Mesendoderm (in vitro differentiated cells): ENCODE data around the gene ZNF341.
A peak's percentile ranks its signal among the peaks of the same experiment; 100 is the strongest.

Source experiments
- DNase-seq: peaks from one replicate; pipeline ENCODE4 v3.0.0; 2013
- H2AK5ac ChIP-seq: 2 replicates; pipeline ENCODE4 v1.6.1; 2013; ENCODE audit warnings: low read length, inconsistent platforms
- H2BK120ac ChIP-seq: 2 replicates; pipeline ENCODE4 v1.6.1; 2013; ENCODE audit warnings: low read depth, mild to moderate bottlenecking, low read length, moderate library complexity, mixed read lengths
- H2BK15ac ChIP-seq: replicated peaks from 2 replicates; pipeline ENCODE4 v1.6.1; 2013; ENCODE audit warnings: low read depth, mild to moderate bottlenecking, moderate library complexity
- H2BK5ac ChIP-seq: 2 replicates; pipeline ENCODE4 v1.6.1; 2013; ENCODE audit warnings: low read length, inconsistent platforms
- H3K18ac ChIP-seq: 2 replicates; pipeline ENCODE4 v1.6.1; 2013; ENCODE audit warnings: mild to moderate bottlenecking, low read length, mixed read lengths
- H3K23ac ChIP-seq: one replicate; pipeline ENCODE4 v1.6.1; 2013; ENCODE audit warnings: low read length
- H3K27ac ChIP-seq: 2 replicates; pipeline ENCODE4 v1.5.1; 2013; ENCODE audit warnings: low read depth, mild to moderate bottlenecking, inconsistent platforms, low read length, moderate library complexity
- H3K27me3 ChIP-seq: 2 replicates; pipeline ENCODE4 v1.6.1; 2013; ENCODE audit warnings: low read length, control low read depth, mild to moderate bottlenecking, inconsistent platforms; ENCODE audit not compliant: insufficient read depth, poor library complexity
- H3K36me3 ChIP-seq: 2 replicates; pipeline ENCODE4 v1.6.1; 2013; ENCODE audit warnings: low read length, inconsistent platforms; ENCODE audit not compliant: control insufficient read depth, insufficient read depth
- H3K4ac ChIP-seq: one replicate; pipeline ENCODE4 v1.6.1; 2013; ENCODE audit warnings: low read depth, mild to moderate bottlenecking, low read length, moderate library complexity
- H3K4me1 ChIP-seq: 2 replicates; pipeline ENCODE4 v1.6.1; 2013; ENCODE audit warnings: low read depth, low read length, inconsistent platforms; ENCODE audit not compliant: control insufficient read depth
- H3K4me2 ChIP-seq: 2 replicates; pipeline ENCODE4 v1.6.1; 2013; ENCODE audit warnings: low read length
- H3K4me3 ChIP-seq: 2 replicates; pipeline ENCODE4 v1.5.1; 2013; ENCODE audit warnings: mild to moderate bottlenecking, low read length
- H3K56ac ChIP-seq: one replicate; pipeline ENCODE4 v1.6.1; 2013; ENCODE audit warnings: low read length
- H3K79me1 ChIP-seq: 2 replicates; pipeline ENCODE4 v1.6.1; 2013; ENCODE audit warnings: low read length, inconsistent platforms
- H3K79me2 ChIP-seq: 2 replicates; pipeline ENCODE4 v1.6.1; 2013; ENCODE audit warnings: mild to moderate bottlenecking, low read length; ENCODE audit not compliant: control insufficient read depth, insufficient read depth
- H3K9ac ChIP-seq: 2 replicates; pipeline ENCODE4 v1.6.1; 2013; ENCODE audit warnings: low read length, inconsistent platforms
- H4K5ac ChIP-seq: one replicate; pipeline ENCODE4 v1.6.1; 2013; ENCODE audit warnings: low read length
- H4K8ac ChIP-seq: one replicate; pipeline ENCODE4 v1.6.1; 2013; ENCODE audit warnings: low read depth, mild to moderate bottlenecking, control low read depth, low read length, moderate library complexity
- WGBS: extraction: QIAGEN DNeasy Blood & Tissue Kit; methylation state at CpG from one replicate; pipeline ENCODE4 v1.1.7; 2013; ENCODE audit warnings: low lambda C conversion rate, missing lambda C conversion rate; ENCODE audit not compliant: insufficient coverage; ENCODE audit errors: extremely low coverage; 5-methylcytosine and 5-hydroxymethylcytosine counted together

ZNF341 gene

GRCh38 chr20:33707668-33708067 is 24.1 kb upstream of the ZNF341 start:
- Histone ChIP-seq H3K4me3 (no peak overlapping the region), H2BK15ac (no peak overlapping the region), H3K36me3 (no peaks in the 10 kb centered on the region), H3K79me1 (no peaks in the 10 kb centered on the region), H3K23ac (no peak overlapping the region), H3K27ac (no peak overlapping the region), H4K5ac (no peak overlapping the region), H3K4me1 (no peaks in the 10 kb centered on the region), H3K56ac (no peak overlapping the region), H3K27me3 (no peaks in the 10 kb centered on the region), H3K9ac (no peak overlapping the region), H4K8ac (no peak overlapping the region), H3K4ac (no peak overlapping the region), H2BK5ac (no peak overlapping the region), H3K4me2 (no peak overlapping the region), H2BK120ac (no peak overlapping the region), H3K18ac (no peak overlapping the region), H2AK5ac (no peak overlapping the region), H3K79me2 (no peaks in the 10 kb centered on the region)
- DNase-seq = no peak
- no CpG with 5 or more reads among the region's 11 CpGs for WGBS

GRCh38 chr20:33709398-33709797 is 22.4 kb upstream of the ZNF341 start:
- no CpG with 5 or more reads among the region's 2 CpGs for WGBS
- no peak overlapping the region for H3K18ac ChIP-seq
- H3K27me3 ChIP-seq = no peaks in the 10 kb centered on the region
- H3K4ac ChIP-seq = no peak overlapping the region
- peak; percentile 34 for DNase-seq
- H3K79me2 ChIP-seq = no peaks in the 10 kb centered on the region
- no peak overlapping the region for H3K4me3 ChIP-seq
- H3K79me1 ChIP-seq = no peaks in the 10 kb centered on the region
- no peak overlapping the region for H3K23ac ChIP-seq
- no peak overlapping the region for H3K56ac ChIP-seq
- H3K4me2 ChIP-seq = no peak overlapping the region
- H2AK5ac ChIP-seq = no peak overlapping the region
- H2BK5ac ChIP-seq = no peak overlapping the region
- H3K36me3 ChIP-seq = no peaks in the 10 kb centered on the region
- no peaks in the 10 kb centered on the region for H3K4me1 ChIP-seq
- H4K8ac ChIP-seq = no peak overlapping the region
- H2BK120ac ChIP-seq = no peak overlapping the region
- no peak overlapping the region for H3K27ac ChIP-seq
- no peak overlapping the region for H2BK15ac ChIP-seq
- H4K5ac ChIP-seq = no peak overlapping the region
- H3K9ac ChIP-seq = no peak overlapping the region

GRCh38 chr20:33709905-33710541 is 21.8 kb upstream of the ZNF341 start:
- WGBS = 100% methylated on average over 4 of the region's 16 CpGs
- H3K79me2 ChIP-seq = no peaks in the 10 kb centered on the region
- no peak overlapping the region for H3K18ac ChIP-seq
- H3K4me3 ChIP-seq = no peak overlapping the region
- H2AK5ac ChIP-seq = no peak overlapping the region
- H3K79me1 ChIP-seq = no peaks in the 10 kb centered on the region
- H3K23ac ChIP-seq = no peak overlapping the region
- no peak overlapping the region for H3K4ac ChIP-seq
- peak; percentile 49 for DNase-seq
- no peak overlapping the region for H3K4me2 ChIP-seq
- H3K56ac ChIP-seq = no peak overlapping the region
- no peaks in the 10 kb centered on the region for H3K27me3 ChIP-seq
- H2BK5ac ChIP-seq = no peak overlapping the region
- no peak overlapping the region for H3K27ac ChIP-seq
- H4K5ac ChIP-seq = no peak overlapping the region
- H3K36me3 ChIP-seq = no peaks in the 10 kb centered on the region
- no peak overlapping the region for H3K9ac ChIP-seq
- no peak overlapping the region for H4K8ac ChIP-seq
- H2BK120ac ChIP-seq = no peak overlapping the region
- H3K4me1 ChIP-seq = no peaks in the 10 kb centered on the region
- H2BK15ac ChIP-seq = no peak overlapping the region

GRCh38 chr20:33710681-33711445 is 20.9 kb upstream of the ZNF341 start:
- Histone ChIP-seq H3K9ac (no peak overlapping the region), H3K4me1 (no peaks in the 10 kb centered on the region), H2BK5ac (no peak overlapping the region), H3K36me3 (no peaks in the 10 kb centered on the region), H3K27me3 (no peaks in the 10 kb centered on the region), H3K4me3 (no peak overlapping the region), H3K23ac (no peak overlapping the region), H3K27ac (no peak overlapping the region), H4K8ac (no peak overlapping the region), H3K4ac (no peak overlapping the region), H2BK120ac (no peak overlapping the region), H3K79me1 (no peaks in the 10 kb centered on the region), H3K4me2 (no peak overlapping the region), H3K56ac (no peak overlapping the region), H2AK5ac (no peak overlapping the region), H4K5ac (no peak overlapping the region), H3K18ac (no peak overlapping the region), H2BK15ac (no peak overlapping the region), H3K79me2 (no peaks in the 10 kb centered on the region)
- no peak for DNase-seq
- no CpG with 5 or more reads among the region's 14 CpGs for WGBS

GRCh38 chr20:33711446-33711738 is 20.4 kb upstream of the ZNF341 start:
- Histone ChIP-seq H3K36me3 (no peaks in the 10 kb centered on the region), H3K18ac (no peak overlapping the region)
- DNase-seq = no peak

More at GRCh38 chr20:33711446-33711738, 20.4 kb upstream of the ZNF341 start:
- no peak overlapping the region for H2BK5ac ChIP-seq
- no peak overlapping the region for H2AK5ac ChIP-seq
- H3K4ac ChIP-seq = no peak overlapping the region
- no peak overlapping the region for H3K4me3 ChIP-seq
- no peak overlapping the region for H4K8ac ChIP-seq
- no peak overlapping the region for H3K23ac ChIP-seq
- H3K27ac ChIP-seq = no peak overlapping the region
- H3K79me2 ChIP-seq = no peaks in the 10 kb centered on the region
- WGBS = no CpG with 5 or more reads among the region's 1 CpG
- H3K79me1 ChIP-seq = no peaks in the 10 kb centered on the region
- H2BK15ac ChIP-seq = no peak overlapping the region
- no peak overlapping the region for H2BK120ac ChIP-seq
- no peak overlapping the region for H3K4me2 ChIP-seq
- no peak overlapping the region for H3K9ac ChIP-seq
- no peaks in the 10 kb centered on the region for H3K4me1 ChIP-seq
- H4K5ac ChIP-seq = no peak overlapping the region
- no peak overlapping the region for H3K56ac ChIP-seq
- H3K27me3 ChIP-seq = no peaks in the 10 kb centered on the region
